Left ventricle myocardium inferior (tissue), 1 donor: ENCODE data around the gene FAM163A. TPM values are rescaled to one million over a fixed set of nuclear protein-coding genes. Genes with fewer than 3 reads are reported as not detected.

Source experiments
- DNase-seq: peaks from one replicate; pipeline ENCODE4 v3.0.0-alpha.2; 2020
- H3K27ac ChIP-seq: fragments of 200-600 bp; replicated peaks from 2 replicates; pipeline ENCODE4 v1.8.0; 2021
- H3K27me3 ChIP-seq: fragments of 200-600 bp; 2 replicates; pipeline ENCODE4 v1.8.0; 2021; ENCODE audit warnings: low read depth
- H3K36me3 ChIP-seq: fragments of 200-600 bp; 2 replicates; pipeline ENCODE4 v1.8.0; 2021
- H3K4me1 ChIP-seq: fragments of 200-600 bp; 2 replicates; pipeline ENCODE4 v1.8.0; 2021
- H3K4me3 ChIP-seq: fragments of 200-600 bp; 2 replicates; pipeline ENCODE4 v1.8.0; 2021; ENCODE audit warnings: mild to moderate bottlenecking, moderate library complexity
- H3K9me3 ChIP-seq: fragments of 200-600 bp; replicated peaks from 2 replicates; pipeline ENCODE4 v1.8.0; 2021
- intact Hi-C: fragments of 100-400 bp; cut with micrococcal nuclease; formaldehyde crosslinking; loops from one replicate; pipeline ENCODE4 v1.11.0; 2022
- total RNA-seq: library from RNA; stranded (reverse); fragmentation: NEBNext Ultra II Directional; extraction: Animal tissue kit (Norgen Biotek cat#: 25700); gene quantifications from one replicate; pipeline ENCODE4 v1.2.1, GENCODE V29; 2021
- TF ChIP-seq, protein P1 (sequence below): fragments of 200-600 bp; IDR thresholded peaks from 2 replicates; pipeline ENCODE4 v1.8.0; 2021; ENCODE audit warnings: antibody characterized with exemption, mild to moderate bottlenecking, borderline replicate concordance
- donor health status: DM: no; HTN: yes; CAD: no; lungs with severe emphysema.

The FAM163A gene
- total RNA-seq, 1 donor from 2014 or later: 0.16 TPM

DNA sequence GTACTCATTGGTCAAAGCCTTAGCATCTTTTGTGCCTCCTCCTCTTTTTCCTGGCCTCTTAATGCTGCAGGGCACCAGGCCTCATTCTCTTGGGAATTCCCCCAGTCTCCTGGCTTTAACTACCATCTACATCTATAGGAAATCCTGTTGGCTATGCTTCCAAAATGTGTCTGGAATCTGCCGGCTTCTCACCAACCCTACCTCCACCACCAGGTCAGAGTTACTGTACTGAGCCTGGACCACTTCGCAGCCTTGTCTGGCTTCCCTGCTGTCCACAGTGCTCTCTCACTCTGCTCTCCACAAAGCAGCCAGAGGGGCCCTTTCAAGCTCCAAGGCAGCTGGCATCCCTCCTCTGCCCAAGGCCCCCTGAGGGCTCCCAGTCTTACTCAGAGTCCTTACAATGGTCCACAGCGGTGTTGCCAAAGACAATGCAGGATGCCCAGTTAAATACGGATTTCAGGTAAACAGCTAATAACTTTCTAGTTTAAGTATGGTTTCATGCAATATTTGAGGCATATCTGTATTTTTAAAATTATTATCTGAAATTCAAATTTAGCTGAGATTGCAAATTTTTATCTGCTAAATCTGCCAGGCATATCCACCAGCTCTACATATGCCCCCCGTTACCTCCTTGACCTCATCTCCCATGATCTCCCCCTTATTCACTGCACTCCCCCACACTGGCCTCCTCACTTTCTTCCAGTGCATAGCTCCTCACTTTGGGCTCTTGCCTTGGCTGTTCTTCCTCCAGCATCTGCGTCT is 34.5 kb upstream of the FAM163A start:
- TF ChIP-seq, protein P1, sequence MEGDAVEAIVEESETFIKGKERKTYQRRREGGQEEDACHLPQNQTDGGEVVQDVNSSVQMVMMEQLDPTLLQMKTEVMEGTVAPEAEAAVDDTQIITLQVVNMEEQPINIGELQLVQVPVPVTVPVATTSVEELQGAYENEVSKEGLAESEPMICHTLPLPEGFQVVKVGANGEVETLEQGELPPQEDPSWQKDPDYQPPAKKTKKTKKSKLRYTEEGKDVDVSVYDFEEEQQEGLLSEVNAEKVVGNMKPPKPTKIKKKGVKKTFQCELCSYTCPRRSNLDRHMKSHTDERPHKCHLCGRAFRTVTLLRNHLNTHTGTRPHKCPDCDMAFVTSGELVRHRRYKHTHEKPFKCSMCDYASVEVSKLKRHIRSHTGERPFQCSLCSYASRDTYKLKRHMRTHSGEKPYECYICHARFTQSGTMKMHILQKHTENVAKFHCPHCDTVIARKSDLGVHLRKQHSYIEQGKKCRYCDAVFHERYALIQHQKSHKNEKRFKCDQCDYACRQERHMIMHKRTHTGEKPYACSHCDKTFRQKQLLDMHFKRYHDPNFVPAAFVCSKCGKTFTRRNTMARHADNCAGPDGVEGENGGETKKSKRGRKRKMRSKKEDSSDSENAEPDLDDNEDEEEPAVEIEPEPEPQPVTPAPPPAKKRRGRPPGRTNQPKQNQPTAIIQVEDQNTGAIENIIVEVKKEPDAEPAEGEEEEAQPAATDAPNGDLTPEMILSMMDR: no peak
- Histone ChIP-seq H3K4me1 (peaks cover 28% of the 10 kb centered on the region), H3K36me3 (no peaks in the 10 kb centered on the region), H3K9me3 (peaks cover 7% of the 10 kb centered on the region), H3K4me3 (no peak overlapping the region), H3K27ac (no peak overlapping the region), H3K27me3 (no peaks in the 10 kb centered on the region)
- intact Hi-C loops: no loop called here
- no peak for DNase-seq

DNA sequence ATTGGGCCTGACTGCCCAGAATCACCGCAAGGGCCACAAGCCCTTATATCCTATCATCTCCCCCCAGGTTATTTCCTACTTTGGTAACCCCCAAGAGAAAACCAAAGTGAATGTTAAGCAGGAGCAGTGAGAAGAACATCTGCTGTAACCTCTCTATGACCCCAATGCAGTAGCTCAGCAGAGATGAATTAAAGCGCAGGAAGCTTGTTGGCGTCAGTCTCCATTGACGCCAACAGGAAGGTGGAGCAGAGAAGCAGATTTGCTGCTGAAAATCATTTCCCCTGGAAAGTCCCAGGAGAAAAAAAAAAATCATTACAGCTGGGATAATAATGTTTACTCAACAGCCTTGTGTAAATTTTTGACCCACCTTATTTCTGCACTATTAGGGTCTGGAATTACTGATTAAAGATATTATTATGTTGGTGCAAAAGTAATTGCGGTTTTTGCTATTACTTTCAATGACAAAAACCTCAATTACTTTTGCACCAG is 33.2 kb upstream of the FAM163A start:
- H3K27me3 ChIP-seq: no peaks in the 10 kb centered on the region
- TF ChIP-seq, protein P1: no peak
- peaks cover 19% of the 10 kb centered on the region for H3K9me3 ChIP-seq
- H3K4me1 ChIP-seq: peaks cover 28% of the 10 kb centered on the region
- peak; percentile 32 for DNase-seq
- H3K36me3 ChIP-seq: no peaks in the 10 kb centered on the region
- H3K27ac ChIP-seq: peak overlapping the region; percentile 34
- H3K4me3 ChIP-seq: no peak overlapping the region
- intact Hi-C loops: no loop called here

DNA sequence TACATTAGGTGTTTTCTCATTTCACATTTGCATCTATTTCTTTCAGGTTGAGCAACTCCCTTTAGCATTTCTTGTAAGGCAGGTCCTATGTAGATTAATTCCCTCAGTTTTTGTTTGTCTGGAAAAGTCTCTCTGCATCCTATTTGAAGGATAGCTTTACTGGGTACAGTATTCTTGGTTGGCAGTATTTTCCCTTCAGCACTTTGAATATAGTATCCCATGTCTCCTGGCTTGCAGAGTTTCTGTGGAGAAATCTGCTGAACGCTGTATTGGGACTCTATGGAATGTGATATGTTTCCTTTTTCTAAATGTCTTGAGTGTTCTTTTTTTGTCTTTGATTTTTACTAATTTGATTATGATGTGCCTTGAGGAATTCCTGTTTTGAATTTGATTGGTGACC is 28.9 kb upstream of the FAM163A start:
- intact Hi-C loops: no loop called here
- H3K4me1 ChIP-seq: peaks cover 17% of the 10 kb centered on the region
- H3K4me3 ChIP-seq: no peak overlapping the region
- H3K27me3 ChIP-seq: no peaks in the 10 kb centered on the region
- H3K36me3 ChIP-seq: no peaks in the 10 kb centered on the region
- TF ChIP-seq, protein P1: no peak
- DNase-seq: no peak
- H3K27ac ChIP-seq: no peak overlapping the region
- H3K9me3 ChIP-seq: peaks cover 57% of the 10 kb centered on the region

DNA sequence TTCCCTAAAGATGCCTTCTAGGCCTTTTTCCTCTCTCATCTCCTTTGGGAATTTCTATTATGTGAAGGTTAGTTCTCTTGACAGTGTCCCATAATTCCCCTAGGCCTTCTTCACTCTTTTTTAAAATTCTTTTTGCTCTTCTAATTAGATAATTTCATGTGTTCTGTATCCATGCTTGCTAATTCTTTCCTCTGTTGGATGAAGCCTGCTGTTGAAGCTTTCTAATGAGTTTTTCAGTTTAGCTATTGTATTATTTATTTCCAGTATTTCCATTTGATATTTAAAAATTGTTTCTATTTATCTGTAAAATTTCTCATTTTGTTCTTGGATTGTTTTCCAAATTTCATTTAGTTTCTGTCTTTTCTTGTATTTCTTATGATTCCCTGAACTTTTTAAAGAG is 28.5 kb upstream of the FAM163A start:
- H3K9me3 ChIP-seq: peaks cover 62% of the 10 kb centered on the region

DNA sequence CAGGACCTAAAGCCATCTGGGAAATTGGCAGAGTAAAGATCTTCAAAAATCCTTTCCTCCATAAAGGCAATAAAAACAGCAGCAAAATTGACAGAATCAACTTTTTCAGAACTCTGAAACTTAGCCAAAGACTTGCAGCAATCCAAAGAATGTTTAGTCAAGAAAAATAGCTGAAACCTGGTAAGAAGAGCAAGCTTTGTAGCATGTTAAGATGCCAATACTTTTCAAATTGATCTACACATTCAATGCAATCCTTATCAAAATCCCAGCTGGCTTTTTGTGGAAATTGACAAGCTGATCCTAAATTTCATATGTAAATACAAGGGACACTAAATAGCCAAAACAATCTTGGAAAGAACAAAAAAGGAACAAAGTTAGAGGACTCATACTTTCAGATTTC is 23.8 kb upstream of the FAM163A start:
- no peak overlapping the region for H3K4me3 ChIP-seq
- no peak for DNase-seq
- no peaks in the 10 kb centered on the region for H3K36me3 ChIP-seq
- no peak overlapping the region for H3K27ac ChIP-seq
- H3K27me3 ChIP-seq: no peaks in the 10 kb centered on the region
- TF ChIP-seq, protein P1: no peak
- no peaks in the 10 kb centered on the region for H3K4me1 ChIP-seq
- intact Hi-C loops: no loop called here
- H3K9me3 ChIP-seq: peaks cover 73% of the 10 kb centered on the region

More for the DNA sequence above, 28.5 kb upstream of the FAM163A start:
- H3K4me3 ChIP-seq: no peak overlapping the region
- H3K4me1 ChIP-seq: peaks cover 13% of the 10 kb centered on the region
- H3K27me3 ChIP-seq: no peaks in the 10 kb centered on the region
- DNase-seq: no peak
- intact Hi-C loops: no loop called here
- no peaks in the 10 kb centered on the region for H3K36me3 ChIP-seq
- H3K27ac ChIP-seq: no peak overlapping the region
- TF ChIP-seq, protein P1: no peak
